GM12891 (cell line): ENCODE measurements around the gene TPO.

Experiments
- POLR2A ChIP-seq: IDR thresholded peaks from 2 replicates; pipeline ENCODE4 v1.6.1; 2011; ENCODE audit warnings: low read depth, low read length, control low read depth
- POLR2AphosphoS5 ChIP-seq: IDR thresholded peaks from 2 replicates; pipeline ENCODE4 v1.6.1; 2011; ENCODE audit warnings: low read depth, low read length, control low read depth
- SPI1 ChIP-seq: IDR thresholded peaks from 2 replicates; pipeline ENCODE4 v1.6.1; 2011; ENCODE audit warnings: low read depth, low read length, control low read depth
- TAF1 ChIP-seq: IDR thresholded peaks from 2 replicates; pipeline ENCODE4 v1.6.1; 2011; ENCODE audit warnings: low read depth, low read length, control low read depth

- TF ChIP-seq POLR2A: no peak
- TF ChIP-seq POLR2AphosphoS5: no peak
- no peak for TF ChIP-seq TAF1
- TF ChIP-seq SPI1: no peak
Measured at GRCh38 chr2:1446301-1446700, 33.0 kb downstream of the TPO start.
